CD4-positive, alpha-beta T cell treated with Interleukin-17A for 4 hours (primary cell): Measurements from ENCODE around the gene CLDND2.

Experiments used
- DNase-seq: peaks from one replicate; pipeline ENCODE4 v3.0.0-alpha.2; 2020; ENCODE audit warnings: mixed read lengths

The CLDND2 gene

GRCh38 chr19:51352783-51353360 is 15.9 kb downstream of the CLDND2 start:
- DNase-seq: no peak

DNA sequence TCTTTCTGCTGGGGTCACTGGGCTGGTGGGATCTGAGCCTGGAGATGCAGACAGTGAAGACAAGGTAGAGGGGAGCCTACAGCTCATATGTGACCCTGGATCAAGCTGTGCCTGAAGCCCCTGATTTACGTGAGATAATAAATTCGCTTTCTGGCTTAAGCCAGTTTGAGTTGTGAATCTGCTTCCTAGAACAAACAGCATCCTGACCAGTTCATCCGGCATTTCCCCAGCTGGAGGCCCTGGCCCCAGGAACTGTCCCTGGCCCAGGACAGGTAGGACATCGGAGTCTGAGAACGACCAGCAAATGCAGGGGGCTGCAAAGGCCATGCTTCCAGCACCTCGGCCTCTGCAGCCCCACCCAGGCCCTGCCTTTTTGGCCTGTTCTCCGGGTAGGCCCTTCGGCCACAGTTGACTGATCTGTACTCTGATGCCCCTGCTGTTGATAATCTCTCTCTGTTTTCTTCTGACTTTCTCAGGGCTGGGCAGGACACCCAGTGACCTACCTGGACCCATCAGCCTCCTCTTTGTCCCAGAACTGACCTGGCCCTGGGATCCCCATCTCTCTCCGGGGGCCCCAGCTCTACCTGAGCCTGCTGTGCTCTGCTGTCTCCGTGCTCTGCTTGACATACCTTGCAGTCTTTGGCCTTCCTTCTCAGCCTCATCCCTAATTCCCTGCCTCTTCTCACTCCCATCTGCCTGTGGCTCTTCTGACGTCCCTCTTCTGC is 17.4 kb downstream of the CLDND2 start:
- DNase-seq: no peak

DNA sequence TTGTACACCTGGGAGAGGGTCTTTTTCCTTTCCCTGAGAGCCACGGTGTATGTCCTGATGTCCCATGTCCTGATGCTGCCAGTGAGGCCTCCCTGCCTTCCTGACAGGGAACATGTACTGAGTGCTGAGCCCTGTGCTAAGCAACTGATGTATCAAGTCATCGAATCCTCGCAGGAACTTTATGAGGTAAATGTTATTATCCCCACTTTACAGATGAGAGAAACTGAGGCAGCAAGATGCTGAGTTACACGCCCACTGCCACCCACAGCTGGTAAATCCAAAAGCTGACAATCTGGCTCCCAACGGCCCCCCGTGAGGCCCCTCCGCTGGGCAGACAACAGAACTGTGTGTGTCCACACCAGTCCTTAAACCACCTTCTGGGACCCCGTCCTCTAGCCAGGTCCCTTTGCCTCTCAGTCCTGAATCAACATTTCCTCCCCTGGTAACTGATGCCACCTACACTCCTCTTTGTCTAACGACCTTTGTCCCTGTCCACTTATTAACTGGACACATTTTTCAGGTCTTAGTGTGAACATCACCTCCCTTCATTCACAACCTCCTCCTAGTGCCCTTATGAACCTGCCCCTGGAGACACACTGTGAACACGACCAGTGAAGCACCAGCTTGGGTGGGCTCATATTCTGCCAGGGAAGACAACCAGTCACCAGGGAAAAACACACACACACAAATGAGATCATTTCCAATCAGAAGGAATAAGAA is 21.4 kb downstream of the CLDND2 start:
- DNase-seq: no peak

- no peak for DNase-seq
These were observed 22.1 kb downstream of the CLDND2 start for GRCh38 chr19:51346742-51347141.

DNA sequence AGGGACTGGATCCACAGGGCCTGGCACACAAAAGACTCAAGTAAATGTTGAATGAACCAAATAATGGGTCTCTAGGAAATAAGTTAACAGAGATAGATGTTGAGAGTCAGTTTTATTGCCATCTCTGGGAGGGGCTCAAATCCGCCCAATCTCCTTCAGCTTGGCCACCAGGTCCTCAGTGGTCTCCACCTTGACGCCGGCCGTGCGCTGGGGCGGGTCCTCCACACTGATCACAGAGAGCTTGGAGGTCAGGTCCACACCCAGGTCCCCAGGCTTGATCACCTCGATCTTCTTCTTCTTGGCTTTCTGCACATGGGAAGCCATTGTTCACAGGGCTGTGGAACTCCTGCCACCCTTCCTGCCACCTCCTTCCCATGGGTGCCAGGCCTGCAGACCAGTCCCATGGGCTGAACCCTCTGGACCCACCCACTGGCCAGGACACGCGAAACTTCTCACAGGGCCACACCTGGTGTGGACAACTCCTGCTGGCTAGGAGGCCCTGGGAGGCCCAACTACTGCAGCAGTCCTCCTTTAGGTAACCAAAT is 23.7 kb downstream of the CLDND2 start:
- no peak for DNase-seq

DNA sequence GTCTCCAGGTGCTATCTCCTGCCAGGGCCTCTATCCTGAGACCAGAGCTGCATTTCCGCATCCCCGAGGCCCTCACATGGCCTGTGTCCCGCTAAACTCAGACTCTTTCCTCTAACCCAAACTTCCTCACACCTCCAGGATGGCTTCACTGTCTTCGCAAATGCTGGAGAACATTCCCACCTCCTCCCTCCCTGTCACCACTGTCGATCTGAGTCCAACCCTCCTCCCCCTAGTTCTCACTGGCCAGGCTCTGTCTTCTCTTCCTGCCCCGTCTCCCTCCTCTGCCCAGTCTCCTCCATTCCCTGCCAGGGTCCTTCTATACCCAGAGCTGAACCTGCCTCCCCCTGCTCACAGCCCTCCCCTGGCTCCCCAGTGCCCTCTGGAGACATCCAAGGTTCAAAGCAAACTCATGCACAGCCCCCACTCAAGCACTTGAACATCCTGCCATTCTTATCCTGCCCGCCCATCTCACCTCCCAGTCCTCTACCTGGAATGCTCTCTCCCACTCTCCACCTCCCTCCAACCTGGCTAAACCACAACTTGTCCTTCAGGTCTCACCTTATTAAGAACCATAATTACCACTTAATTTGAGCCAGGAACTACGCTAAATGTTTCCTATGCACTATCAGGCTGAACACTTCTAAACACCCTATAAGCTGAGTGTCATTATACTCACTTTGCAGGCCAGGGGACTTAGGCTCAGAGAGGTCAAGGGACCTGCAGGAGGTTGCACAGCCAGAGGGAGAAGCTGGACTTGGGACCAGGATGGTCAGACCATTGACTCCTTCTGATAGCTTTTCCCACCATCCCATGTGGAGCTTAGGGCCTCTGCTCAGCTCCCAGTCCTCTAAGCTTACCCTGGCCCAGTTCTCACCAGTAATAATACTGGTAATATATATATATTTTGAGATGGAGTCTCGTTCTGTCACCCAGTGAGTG is 25.9 kb downstream of the CLDND2 start:
- no peak for DNase-seq

DNA sequence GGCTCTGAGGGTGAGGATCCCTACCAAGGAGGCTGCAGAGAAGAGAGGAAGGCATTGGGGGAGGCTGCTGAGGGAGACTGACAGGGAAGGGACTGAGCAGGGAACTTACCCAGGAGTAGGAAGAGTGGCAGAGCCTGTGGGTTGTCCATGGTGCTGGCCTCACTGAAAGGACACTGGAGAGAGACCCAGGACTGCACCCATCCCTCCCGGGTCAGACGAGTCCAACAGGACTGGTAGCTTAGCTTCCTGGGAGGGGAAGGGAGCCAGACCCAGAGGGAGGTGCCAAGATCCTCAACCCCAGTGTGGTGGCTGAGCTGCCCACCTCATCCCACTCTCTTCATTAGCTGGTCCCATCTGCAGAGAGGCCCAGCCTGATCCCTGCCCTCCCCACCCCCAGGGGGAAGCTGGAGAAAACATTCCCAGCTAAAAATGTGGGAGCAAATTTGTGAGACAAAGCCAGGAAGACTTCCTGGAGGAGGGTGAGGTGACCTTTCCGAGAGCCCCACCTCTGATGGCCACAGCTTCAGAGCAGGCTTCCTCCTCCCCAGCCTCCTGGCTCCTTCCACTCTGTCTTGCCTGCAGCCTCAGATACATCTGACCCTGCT is 26.7 kb downstream of the CLDND2 start, which contains the start of gene VSIG10L:
VSIG10L (minus strand) TSS at position 164 of the 605 bp plus-strand sequence; CDS start at position 149, 15 bp downstream.
- DNase-seq: no peak

DNA sequence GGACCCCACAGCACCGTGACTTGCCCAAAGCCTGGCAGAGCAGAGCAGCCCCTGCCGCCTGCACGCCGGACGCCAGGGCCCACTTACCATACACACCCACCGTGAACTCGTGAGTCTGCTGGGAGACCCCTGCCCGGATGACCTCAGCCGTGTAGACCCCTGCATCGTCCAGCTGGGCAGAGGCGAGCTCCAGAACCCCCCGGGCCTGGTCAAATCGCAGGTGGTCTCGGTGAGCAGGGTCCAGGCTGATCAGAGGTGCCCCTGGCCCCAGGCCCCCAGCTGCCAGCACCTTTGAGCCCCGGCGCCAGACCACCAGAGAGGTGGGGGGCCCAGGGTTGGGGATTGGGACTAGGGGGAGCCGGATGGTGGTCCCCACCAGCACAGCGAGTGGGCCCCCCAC is 27.7 kb downstream of the CLDND2 start:
- DNase-seq: no peak

DNA sequence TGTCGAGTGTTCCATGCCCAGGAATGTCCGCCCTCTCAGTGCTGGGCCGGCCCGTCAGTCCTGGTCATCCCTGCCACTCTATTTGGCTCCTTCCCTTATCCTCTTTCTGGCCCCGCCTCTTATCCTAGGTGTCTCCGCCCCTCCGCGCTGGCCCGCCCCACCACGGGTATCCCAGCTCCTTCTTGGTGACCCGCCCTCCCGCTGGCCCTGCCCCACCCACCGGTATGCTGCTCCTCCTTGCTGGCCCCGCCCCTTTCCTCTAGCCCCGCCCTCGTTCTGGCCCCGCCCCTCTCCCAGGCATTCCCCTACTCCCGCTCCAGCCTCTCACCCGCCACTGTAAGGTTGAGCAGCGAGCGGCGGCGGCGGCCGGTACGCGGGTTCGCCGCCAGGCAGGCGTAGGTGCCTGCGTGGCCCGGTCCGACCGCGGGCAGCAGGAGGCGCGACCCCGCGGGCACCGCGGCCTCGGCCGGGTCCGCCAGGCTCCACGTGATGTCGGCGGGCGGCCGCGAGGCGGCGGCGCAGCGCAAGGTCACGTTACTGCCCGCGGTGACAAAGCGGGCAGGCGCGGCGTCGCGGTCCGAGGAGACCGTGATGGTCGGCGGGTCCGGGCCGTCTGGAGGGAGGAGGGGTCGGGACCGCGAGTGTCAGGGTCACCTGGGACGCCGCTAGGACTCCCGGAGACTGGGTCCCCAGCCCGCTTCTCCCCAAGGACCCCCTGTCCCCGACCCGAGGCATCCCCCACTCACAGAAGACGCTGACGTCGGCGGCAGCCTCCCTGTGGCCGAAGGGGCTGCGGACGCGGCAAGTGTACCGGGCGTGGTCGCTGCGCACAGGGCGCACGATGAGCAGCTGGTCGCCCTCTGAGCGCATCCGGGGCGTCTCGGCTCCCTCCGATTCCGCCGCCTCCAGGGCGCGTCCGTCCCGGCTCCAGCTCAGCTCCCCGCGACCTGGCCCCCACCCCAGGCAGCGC is 28.8 kb downstream of the CLDND2 start:
- peak; percentile 93 for DNase-seq

DNA sequence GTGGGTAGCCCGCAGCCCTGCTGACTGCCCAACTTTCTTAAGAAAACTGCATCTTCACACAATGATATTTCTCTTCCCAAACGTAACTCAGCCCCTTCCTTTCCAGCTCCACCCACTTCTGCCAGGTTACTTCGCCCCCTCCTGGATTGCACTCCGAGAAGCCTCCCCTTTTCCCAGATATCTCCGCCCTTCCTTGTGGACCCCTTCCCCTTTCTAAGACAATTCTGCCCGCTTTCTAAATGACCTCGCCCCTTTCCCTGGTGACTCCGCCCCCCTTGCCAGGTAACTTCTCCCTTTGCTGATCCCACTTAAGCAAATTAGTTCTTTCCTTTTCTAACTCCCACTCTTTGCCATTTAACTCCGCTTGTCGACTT is 29.5 kb downstream of the CLDND2 start:
- DNase-seq: no peak

DNA sequence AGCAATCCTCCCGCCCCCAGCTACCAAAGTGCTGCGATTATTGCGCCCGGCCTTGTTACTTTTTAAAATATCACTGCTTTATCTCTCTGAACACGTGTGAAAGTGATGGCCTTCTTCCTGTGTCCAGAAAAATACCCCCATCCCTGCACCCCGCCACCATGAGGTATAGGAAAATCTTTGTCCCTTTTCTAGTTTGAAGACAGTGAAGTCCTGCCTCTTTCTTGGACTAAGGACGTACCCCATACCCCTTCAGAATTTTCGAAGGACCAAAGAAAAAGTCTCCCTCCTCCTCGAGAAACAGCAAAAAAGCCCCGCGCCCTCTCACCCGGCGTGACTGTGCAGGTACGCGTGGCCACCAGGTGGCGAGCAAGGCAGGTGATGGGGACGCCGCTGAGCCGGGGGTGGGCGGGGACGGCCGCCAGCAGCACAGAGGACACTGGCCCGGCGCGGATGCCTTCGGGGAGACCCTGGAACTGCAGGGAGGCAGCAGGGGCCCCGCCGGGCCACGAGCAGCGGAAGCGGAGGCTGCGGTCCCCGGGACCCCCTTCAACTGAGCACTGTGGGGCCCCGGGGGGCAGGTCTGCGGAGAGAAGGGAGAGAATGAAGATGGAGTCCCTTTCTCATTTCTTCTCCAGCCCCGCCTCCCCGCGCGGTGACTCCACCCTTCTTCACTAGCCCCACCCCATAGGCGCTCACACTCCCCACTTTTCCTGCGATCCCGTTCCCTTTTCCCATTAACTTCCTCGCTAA is 30.1 kb downstream of the CLDND2 start:
- peak; percentile 90 for DNase-seq

- no peak for DNase-seq
These were observed 30.8 kb downstream of the CLDND2 start for GRCh38 chr19:51337861-51338562.

DNA sequence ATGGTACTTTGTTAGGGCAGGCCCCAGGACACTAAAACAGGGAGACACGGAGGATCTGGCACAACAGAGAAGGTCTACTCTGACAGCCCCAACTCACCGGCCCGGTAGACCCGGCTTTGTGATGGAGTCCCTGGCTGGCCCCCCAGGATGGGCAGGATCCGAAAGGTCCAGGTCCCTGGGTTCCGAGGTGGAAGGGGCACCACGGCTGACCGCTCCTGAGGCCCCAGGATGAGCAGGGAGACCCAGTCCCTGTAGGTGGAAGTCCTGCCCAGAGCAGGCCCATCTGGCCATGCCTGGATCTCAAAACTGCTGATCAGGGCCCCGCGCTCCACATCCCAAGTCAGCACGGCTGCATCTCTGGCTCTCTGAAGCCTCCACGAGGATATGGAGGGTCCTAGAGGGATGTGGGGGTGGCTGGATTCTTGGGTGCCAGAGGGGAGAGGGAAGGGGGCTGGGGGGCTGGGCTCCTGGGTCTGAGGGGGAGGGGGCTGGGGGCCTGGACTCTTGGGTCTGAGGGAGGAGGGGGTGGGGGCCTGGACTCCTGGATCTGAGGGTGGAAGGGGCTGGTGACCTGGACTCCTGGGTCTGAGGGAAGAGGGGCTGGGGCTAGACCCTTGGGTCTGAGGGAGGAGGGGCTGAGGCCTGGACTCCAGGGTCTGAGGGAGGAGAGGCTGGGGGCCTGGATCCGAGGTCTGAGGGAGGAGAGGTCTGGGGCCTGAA is 31.5 kb downstream of the CLDND2 start:
- DNase-seq: no peak

GRCh38 chr19:51333836-51334460 is 34.9 kb downstream of the CLDND2 start:
- DNase-seq: no peak

DNA sequence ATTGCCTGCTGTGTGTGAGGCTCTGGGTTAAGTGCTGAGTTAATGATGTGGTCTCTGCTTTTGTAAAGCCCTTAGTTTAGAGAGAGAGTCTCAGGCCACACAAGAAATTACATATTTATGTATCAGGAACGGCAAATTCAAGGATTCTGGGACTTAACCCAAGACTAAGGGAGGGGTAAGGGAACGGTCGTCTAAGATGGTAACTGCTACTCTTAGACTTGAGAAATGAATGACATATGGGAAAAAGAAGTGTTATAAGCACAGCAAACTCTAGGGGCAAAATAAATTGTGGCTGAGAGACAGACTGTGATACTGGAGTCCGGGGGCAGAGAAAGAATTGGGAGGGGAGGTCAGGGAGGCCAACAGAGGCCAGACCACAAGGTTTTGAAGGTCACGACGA is 37.1 kb downstream of the CLDND2 start:
- DNase-seq: no peak

GRCh38 chr19:51331193-51331592 is 37.6 kb downstream of the CLDND2 start:
- no peak for DNase-seq

- DNase-seq: no peak
These were observed 38.4 kb downstream of the CLDND2 start for GRCh38 chr19:51330366-51330765.

DNA sequence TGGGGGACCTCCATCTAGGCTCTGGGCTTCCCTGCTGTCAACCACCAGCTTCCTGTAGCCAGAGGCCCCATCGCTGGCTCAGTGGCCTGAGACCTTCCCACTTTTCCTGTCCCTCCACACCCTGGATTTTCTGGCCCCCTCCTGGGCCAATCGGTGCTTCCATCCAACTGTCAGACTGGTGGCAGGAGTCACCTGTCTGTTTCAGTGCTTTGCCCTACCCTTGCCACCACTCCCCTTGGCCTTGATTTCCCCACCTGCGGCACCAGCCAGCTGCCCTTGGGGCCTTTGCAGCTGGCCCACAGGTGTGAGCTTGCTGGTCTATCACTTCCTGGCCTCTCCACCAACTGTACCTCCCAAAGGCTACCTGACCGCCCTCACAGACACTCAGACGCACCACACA is 39.4 kb downstream of the CLDND2 start:
- no peak for DNase-seq
